GM18868 (cell line): Measurements from ENCODE around the gene ABCA13.

ENCODE experiments used
- ATAC-seq: cut with Tn5 transposase; IDR thresholded peaks from one replicate; pipeline ENCODE4 v1.9.1; 2021; ENCODE audit warnings: mild to moderate bottlenecking, moderate library complexity; ENCODE audit not compliant: unreplicated experiment

The ABCA13 gene

DNA sequence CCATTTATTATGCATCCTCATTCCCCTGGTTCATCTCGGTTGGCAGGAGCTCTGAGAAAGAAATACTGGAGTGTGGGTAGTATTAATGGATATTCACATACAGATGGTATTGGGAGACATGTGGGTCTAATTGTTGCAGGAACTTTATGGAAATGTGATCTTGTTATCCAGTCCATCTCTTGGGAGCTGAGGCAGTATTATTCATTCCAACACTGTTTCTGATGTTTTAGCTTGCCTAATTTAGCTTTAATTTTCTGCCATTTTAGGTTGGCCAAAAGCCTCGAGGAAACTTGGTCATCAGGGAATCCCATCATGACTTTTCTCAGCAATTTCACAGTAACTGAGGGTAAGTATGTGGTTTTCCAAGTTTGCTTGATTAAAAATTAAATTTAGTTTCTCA lies 125.7 kb downstream of the ABCA13 start:
- ATAC-seq: no peak

DNA sequence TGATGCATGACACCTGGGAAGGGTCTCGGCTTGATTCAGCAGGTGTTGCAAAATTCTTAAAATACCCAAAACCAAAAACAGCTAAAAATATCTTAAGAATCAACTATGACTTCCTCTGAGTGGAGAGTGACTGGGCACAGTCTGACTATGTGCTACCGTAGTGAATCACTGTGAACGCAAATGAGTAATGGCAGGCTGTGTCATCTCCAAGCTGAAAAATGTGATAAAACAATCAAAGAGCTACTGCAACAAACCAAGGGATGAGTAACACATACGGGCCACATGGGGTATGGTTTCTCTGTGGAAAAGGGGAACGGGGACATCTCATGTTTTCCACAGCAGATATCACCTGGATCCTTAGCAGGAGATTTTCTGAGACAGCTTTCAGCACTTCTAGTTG lies 127.5 kb downstream of the ABCA13 start:
- peak; percentile 62 for ATAC-seq

DNA sequence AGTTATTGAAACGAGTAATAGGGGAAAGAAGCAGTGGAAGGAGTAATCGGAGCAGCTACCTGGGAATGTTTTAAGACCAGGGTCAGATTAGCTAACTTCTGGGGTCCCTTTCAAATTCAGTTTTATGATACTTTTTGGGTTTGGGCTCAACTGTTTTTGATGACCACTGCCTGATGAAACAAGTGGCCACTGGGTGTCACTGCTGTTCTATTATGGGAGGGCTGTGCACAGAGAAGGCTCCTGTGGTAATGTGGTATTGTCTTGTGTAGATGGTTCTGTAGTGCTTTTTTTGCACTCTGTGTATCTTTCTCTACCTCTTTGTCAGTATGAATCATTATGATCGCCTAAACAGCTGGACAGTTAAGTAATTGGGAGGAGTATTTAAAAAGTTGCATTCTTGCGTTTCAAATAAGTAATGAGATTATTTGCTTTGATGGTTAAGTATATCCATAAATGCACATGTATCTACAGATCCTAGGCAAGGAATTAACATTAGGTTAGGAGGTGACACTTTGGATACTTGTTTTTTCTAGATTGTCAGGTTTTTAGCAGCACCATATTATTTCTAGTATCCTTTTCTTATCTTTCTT lies 128.4 kb downstream of the ABCA13 start:
- ATAC-seq: peak; percentile 91

DNA sequence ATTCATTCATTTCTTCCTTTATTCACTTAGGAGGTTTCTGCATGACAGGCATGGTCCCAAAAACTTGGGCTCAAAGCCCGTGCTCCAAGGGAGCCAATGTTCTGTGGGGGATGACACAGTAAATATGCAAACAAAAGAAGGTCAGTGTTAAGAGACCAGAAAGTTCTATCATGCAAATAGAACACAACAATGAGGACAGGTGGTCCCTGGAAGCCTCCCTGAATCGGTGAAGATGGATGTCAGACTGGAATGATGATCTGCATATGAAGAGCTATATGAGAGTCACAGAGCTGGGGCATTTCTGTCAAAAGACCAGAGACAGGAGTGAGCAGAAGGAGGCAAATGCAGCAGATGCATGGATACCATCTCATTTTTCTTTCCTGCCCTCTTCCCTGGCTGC lies 129.0 kb downstream of the ABCA13 start:
- no peak for ATAC-seq

DNA sequence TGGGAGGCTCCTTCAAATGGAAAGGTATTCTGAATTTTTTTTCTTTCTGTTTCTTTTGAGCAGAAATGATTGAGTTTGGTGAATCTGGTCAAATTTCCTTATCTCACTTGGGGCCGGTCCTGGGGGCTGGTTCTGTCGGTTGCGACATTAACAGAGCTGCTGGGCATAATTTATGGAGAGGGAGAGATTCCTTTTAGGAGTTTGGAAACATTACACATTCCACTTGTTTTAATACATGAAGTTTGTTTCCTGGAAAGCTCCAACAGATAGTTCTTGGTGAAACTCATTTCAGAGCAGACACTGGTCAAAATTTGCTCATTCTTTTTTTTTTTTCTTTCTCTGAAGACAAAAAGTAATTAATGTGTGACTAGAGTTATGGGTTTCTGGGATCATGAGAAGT lies 129.9 kb downstream of the ABCA13 start:
- no peak for ATAC-seq

DNA sequence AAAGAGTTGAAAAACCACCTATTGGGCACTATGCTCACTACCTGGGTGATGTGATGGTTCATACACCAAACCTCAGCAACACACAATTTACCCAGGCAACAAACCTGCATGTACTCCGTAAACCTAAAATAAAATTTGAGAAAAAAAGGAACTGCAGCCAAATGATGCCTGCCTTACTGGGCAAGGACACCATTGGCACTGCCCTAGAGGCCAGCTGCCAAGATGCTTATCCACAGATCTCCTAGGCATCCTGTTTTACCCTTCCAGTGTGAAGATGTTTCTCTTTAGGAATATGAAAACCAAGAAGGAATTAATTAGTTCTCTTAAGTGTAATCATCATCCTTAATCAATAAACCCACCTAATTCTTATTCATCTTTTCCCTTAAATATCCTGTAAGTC lies 133.4 kb downstream of the ABCA13 start:
- ATAC-seq: no peak

DNA sequence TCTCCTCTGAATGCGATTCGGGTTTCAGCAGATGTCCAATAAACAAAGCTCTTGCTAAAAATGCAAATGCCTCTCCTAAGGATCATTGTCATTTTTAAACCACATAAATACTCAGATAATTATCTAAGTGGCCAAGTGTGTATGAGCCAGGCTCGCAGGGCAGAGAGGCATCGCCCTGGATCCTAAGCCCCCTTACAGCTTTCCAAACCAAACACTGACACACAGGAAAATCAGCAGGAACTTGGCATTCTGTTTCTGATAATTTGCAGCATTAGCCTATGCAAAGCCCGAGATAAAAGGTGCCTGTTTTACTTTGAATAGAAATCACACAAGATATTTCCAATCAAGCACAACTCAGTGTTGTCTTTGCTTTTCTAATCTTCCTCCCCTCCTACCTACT lies 134.4 kb downstream of the ABCA13 start:
- no peak for ATAC-seq

DNA sequence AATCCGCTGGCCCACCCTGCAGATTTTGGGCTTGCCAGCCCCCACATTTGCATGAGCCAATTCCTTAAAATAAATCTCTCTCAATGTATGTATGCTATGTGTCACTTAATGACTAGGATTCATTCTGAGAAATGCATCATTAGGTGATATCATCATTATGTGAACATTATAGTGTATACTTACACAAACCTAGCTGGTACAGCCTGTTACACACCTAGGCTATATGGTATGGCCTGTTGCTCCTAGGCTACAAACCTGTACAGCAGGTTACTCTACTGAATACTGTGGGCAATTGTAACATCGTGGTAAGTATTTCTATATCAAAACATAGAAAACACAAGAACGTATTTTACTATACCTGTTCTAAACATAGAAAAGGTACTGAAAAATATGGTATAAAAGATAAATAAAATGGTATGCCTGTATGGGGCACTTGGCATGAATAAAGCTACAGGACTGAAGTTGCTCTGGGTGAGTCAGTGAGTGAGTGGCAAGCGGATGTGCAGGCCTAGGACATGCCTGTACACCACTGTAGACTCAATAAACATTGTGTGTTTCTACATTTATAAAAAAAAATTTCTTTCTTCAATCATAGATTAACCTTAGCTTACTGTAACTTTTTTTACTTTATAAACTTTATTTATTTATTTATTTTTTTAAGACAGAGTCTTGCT lies 135.9 kb downstream of the ABCA13 start:
- no peak for ATAC-seq

DNA sequence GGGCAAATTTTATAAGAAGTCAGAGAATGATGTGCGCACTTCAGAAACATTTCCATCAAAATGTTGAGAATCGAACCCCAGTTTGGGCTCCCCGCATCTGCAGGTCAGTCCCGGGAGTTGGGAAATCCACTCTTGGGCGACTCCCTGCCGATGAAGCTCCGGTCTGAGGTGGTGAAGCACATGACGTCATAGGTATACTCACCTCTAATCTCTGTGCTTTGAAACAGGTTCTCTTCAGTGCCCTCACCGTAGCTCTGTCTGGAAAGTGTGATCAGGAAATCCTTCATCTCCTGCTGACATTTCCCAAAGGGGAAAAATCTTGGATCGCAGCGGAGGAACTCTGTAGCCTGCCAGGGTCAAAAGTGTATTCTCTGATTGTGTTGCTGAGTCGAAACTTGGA lies 138.5 kb downstream of the ABCA13 start:
- no peak for ATAC-seq

DNA sequence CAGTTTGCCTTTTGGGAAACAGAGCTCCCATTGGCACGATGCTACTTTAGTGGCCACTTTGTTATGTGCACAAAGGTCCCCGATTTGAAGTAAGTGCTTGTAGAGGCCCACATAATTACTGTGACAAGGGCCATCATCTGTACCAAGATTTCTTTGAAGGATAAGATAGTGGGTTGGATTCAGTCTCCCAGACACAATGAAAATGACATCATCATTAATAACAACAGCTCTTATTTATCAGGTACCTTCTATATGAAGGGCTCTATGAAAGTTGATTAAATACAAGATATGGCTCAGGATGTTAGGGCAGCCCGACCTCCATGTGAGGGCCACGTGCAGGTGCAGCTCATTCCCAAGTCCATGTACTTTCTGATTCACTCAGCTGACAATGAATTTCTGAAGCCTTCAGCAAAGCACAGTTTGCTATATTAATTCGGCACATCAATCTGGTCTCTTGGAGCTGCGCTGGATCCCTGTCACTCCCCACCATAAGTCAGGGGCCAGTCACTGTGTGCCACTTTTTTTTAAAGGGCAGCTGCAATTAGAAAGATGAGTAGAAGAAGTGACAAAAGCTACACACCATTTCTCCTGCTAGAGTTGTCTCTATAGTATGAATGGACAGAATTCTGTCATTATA lies 140.3 kb downstream of the ABCA13 start:
- no peak for ATAC-seq

DNA sequence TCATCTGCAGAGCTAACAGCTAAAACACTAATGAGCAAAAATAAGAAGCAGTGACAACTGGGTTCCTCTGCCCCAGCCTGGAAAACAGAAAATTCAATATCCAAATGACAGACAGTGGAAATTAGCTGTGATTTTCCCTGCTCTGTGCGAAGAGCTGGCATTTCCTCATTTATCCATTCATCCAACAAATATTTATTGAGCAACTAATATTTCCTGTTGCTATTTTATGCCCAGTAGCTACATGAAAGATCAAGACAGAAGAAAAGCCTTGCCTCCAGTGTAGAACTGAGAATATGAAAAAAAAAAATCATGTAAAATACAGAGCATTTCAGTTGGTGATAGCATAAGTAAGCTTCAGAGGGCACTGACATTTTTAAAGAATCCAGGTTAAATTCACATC lies 140.9 kb downstream of the ABCA13 start:
- ATAC-seq: no peak

DNA sequence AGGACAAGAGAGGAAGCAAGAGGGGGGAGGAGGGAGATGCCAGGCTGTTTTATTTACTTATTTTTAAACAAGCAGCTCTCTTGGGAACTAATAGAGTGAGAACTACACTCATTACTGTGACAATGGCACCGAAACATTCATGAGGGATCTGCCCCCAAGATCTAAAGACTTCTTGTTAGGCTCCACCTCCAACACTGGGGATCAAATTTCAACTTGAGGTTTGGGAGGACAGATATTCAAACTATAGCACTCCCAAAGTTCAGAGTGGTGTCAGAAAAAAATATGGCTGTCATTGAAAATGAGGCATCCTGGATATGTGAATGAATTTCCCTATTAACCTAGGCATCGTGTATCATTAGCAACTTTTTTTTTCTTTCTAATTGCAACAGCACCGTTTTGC lies 145.5 kb downstream of the ABCA13 start:
- ATAC-seq: no peak

DNA sequence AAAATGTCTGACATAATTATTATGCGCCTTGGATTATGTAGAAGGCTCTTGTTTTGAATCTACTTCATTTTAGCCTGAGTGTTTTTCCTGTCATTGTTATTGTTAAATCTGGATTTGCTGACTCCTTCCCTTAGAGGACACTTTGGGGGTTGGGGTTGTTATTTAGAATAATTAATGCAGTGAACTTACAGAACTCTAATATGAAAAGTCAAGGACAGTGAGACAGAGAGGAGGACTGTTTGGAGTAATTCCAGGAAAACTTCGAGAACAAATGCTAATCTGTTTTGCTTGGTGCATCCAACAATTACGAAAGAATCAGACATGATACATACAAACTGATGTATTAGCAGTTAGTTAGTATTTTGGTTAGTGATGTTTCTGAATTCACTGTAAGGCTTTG lies 146.1 kb downstream of the ABCA13 start:
- ATAC-seq: no peak

DNA sequence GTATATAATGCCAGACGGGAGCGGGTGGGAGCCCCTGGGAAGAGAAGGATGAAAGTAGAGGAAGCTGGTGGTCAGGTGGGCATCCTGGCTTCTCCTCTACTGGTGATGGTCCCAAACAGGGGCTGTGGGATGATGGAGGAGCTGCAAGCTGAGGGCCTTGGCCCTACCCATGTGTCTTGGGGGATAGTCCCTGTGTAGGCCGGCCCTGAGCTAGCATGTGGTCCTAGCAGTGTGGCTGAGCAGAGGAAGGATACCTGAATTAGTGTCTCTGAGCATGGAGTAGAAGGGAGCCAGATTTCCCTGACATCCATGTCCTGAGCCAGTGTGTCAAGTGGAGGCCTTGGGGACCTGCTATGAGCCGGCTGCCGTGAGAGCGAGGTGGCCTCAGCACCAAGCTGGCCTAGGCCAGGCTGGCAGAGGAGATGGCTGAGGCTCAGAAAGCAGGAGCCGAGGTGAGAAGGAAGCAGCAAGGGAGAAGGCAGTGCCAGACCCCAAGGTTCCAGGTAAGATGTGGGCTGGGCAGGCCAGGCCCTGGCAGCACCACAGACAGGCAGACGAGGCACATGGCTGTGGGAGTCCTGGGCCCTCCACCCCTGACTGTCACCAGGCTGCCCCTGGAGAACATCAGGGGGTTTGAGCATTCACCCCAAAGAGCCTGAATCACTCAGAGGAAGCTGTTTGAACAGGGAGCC lies 150.2 kb downstream of the ABCA13 start:
- ATAC-seq: no peak

DNA sequence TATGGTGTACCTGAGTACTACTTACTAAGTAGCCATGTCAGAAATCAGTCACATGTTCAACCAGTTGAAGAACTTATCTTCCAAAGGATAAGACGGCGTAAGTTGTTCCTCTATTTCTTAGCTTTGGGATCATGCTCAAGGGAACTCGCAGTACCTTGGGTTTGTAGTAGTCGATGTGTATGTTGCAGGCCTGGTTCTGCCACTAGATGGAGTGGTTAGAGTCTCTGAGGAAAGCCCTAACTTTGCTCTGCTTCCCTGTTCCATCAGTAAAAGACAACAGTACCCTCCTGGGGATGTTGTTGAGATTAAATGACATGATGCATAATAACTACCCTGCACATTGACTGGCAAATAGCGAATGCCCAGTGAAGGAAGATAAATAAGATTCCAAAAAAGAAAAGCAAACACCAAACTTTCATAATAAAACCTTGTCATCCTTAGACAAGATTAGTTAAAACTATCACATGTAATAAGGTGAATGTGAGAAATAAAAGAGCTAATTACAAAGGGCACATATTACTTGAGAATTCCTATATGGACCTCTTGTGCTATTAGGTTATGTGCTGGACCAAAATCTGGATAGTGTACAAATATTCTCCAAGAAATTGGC lies 165.9 kb downstream of the ABCA13 start:
- ATAC-seq: no peak

DNA sequence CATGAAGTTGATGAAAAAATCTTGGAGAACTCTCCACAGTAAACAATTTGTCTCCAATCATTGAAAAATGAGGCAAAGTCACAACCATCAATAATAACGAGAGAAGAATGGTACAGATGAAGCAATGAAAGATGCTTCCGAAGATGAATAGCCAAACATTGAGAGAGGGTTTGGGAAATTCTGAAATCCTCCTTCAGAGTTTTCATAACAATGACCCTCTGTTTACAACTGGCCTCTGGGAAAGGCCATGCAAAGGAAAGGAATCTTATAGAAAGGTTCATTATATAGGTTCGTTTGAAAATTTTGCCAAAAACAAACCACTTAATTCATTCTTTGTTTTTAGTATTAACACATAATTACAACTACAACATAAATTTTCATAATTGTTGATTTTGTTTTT lies 166.5 kb downstream of the ABCA13 start:
- no peak for ATAC-seq

DNA sequence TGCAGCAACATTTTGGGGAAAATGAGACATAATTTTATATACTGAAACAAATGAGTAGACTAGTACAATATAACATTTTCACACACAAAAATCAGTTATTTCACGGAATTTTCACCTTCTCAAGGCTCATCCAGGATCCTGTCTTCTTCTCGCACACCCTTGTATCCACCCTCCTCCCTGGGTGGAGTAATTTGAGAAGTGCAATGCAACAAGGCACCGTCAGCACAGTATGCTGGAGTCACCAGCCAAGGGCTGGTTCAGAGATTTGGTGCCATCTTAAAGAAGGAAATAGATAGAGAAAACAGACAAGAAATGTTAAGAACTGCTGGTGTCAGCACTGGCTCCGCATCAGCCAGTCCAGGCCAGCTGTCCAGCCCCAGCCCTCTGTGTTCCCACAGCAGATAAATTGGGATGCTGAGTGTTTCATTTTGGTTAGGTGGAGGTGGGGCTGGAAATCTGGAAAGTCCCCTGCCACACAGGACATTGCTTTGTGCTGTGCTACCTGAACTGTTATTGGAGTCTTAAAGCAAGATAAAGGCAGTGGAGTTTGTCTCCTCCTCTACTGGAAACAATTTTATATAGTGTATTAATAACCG lies 176.1 kb downstream of the ABCA13 start:
- ATAC-seq: no peak

DNA sequence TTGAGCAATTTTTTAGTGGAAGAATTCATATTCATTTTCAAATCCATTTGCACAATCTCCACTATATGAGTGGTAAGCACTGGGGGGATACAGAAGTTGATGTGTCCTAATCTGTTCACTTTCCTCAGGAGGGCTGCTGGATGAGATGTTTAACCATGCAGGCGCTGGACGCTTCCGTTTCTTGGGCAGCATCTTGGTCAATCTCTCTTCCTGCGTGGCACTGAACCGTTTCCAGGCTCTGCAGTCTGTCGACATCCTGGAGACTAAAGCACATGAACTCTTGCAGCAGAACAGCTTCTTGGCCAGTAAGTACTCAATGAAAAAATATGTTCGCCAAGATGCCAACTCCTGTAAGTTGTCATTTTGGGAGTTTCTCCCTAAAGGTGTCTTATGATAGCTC lies 179.3 kb downstream of the ABCA13 start:
- ATAC-seq: no peak

DNA sequence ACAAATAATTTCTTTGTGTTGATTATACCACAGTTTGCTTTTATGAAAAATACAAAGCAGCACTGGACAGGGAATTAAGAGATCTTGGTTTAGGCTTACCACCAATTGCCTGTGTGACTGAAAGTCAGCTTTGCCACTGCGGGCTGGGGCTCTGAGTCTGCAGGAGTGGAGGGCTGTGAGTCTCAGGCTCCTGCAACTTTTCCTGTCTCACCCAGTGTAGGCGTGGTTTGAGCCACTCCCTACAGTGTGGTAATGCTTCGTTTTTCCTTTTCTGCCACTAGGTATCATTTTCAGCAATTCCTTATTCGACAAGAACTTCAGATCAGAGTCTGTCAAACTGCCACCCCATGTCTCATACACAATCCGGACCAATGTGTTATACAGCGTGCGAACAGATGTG lies 180.6 kb downstream of the ABCA13 start:
- ATAC-seq: no peak

DNA sequence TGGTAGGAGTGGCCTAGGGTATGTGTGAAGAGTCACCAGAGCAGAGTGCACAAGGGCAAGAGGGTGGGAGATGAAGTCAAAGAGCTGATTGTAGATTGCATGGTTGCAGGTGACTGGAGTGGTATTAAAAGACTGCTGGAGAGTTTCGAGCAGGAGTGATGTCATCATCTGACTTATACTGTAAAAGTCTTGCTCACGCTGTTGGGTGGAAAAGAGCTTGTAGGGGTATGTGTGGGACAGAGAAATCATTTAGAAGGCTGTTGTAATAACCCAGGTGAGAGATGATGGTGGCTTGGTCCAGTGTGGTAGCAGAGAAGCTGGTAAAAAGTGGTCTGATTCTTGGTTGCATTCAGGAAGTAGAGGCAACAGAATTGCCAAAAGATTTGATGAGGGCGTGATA lies 184.1 kb downstream of the ABCA13 start:
- no peak for ATAC-seq

DNA sequence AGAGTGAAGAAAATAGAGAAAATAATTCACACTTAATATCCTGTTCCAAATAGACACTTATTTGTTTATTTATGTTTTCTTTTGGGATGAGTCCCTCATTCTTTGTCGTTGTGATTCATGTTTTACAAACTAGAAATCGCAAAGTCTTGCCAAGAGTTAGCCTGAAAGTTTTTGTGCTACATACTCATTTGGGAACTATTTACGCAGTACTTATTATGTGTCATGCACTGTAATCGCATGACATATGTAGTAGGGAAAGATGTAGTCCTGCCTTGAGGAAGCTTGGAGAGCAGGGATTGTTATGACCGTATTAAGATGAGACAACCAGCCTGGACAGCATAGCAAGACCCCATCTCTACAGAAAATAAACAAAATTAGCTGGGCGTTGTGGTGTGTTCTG lies 189.3 kb downstream of the ABCA13 start:
- no peak for ATAC-seq
